ENCODE results near the gene TBX5. TPM values are rescaled to one million over a fixed set of nuclear protein-coding genes. Genes with fewer than 3 reads are reported as not detected.

TBX5 gene
- total and polyA plus RNA-seq, 9 of the 15 experiments (the other 6 are each of a cell fraction or from before 2014, with no cell fraction given) = not detected

- no peak overlapping the region for H3K9ac ChIP-seq (ENCODE audit: insufficient read depth in 1 of 2, low read depth in 2 of 2, low read length in 2 of 2)
- H4K20me1 ChIP-seq (replicated peaks; ENCODE audit: control insufficient read depth, insufficient read depth, low read length) = no peaks in the 10 kb centered on the region; the same call in 1 of the 2 replicates
- WGBS (ENCODE audit: insufficient coverage, low coverage, missing lambda C conversion rate) = 13% methylated on average over 45 of the region's 53 CpGs
- H3K36me3 ChIP-seq (ENCODE audit: control insufficient read depth, insufficient read depth, low read length) = no peaks in the 10 kb centered on the region
- H3K4me1 ChIP-seq (replicated peaks in 1 of 2; ENCODE audit: control insufficient read depth in 2 of 2, insufficient read depth in 2 of 2, low read length in 2 of 2) = peaks cover 0 to 16% of the 10 kb centered on the region in 2 experiments; a peak in 2 of 5 replicates
- TF ChIP-seq, protein P1, sequence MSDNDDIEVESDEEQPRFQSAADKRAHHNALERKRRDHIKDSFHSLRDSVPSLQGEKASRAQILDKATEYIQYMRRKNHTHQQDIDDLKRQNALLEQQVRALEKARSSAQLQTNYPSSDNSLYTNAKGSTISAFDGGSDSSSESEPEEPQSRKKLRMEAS (CRISPR knock-in tag; IDR thresholded peaks at IDR 0.05) = no peak
- TF ChIP-seq ZNF311 (CRISPR knock-in tag; IDR thresholded peaks at IDR 0.05) = no peak
- TF ChIP-seq ZNF561 (CRISPR knock-in tag; conservative IDR thresholded peaks at IDR 0.05) = no peak
- no peak for TF ChIP-seq SPI1 (IDR thresholded peaks at IDR 0.05; ENCODE audit: borderline replicate concordance, low read depth, low read length)
- TF ChIP-seq NCOA6 (IDR thresholded peaks at IDR 0.05) = no peak
- TF ChIP-seq ZNF655 (CRISPR knock-in tag; IDR thresholded peaks at IDR 0.05) = no peak
- no peak for TF ChIP-seq ELK1 (CRISPR knock-in tag; IDR thresholded peaks at IDR 0.05)
- no peak for TF ChIP-seq TAF7 (tag; IDR thresholded peaks at IDR 0.05)
- TF ChIP-seq RHOXF2B (CRISPR knock-in tag; conservative IDR thresholded peaks at IDR 0.05) = no peak
- TF ChIP-seq CGGBP1 (CRISPR knock-in tag; IDR thresholded peaks at IDR 0.05) = no peak
- no peak for TF ChIP-seq KHSRP (IDR thresholded peaks at IDR 0.05)
- TF ChIP-seq TEAD4 (IDR thresholded peaks at IDR 0.05; ENCODE audit: low read length) = no peak
- TF ChIP-seq TEAD4 (CRISPR knock-in tag; IDR thresholded peaks at IDR 0.05; ENCODE audit: borderline replicate concordance) = no peak
- no peak for TF ChIP-seq PHB2 (IDR thresholded peaks at IDR 0.05; ENCODE audit: low read depth)
- TF ChIP-seq ZNF780A (CRISPR knock-in tag; IDR thresholded peaks at IDR 0.05) = no peak
- TF ChIP-seq GABPB1 (CRISPR knock-in tag; IDR thresholded peaks at IDR 0.05) = no peak
- TF ChIP-seq HMGN3 (IDR thresholded peaks at IDR 0.05; ENCODE audit: borderline replicate concordance, extremely low read depth, insufficient read length, low read depth, low read length) = no peak
- no peak for DNase-seq (ENCODE audit: extremely low read depth in 1 of 4, low spot score in 3 of 4)
- no peak overlapping the region for H3K27ac ChIP-seq (ENCODE audit: extremely low read depth, low read depth, low read length)
- H2AFZ ChIP-seq (ENCODE audit: low read depth, low read length) = no peak overlapping the region
- H3K27me3 ChIP-seq (ENCODE audit: control insufficient read depth in 2 of 2, insufficient read depth in 2 of 2, low read length in 2 of 2) = peaks cover 34 to 80% of the 10 kb centered on the region in 2 experiments; a peak in 4 of 5 replicates
- no peak overlapping the region for H3K4me2 ChIP-seq (ENCODE audit: insufficient read depth, low read length)
- ChIA-PET CTCF (ENCODE audit: low intra/inter-chr PET ratio) (no interaction called here), POLR2A (no interaction called here)
- FAIRE-seq = no peak
- no peak overlapping the region for H3K4me3 ChIP-seq
- ATAC-seq = no peak
- peaks cover 3% of the 10 kb centered on the region for H3K9me1 ChIP-seq (ENCODE audit: control insufficient read depth, insufficient read depth, low read length)
- no TSS peak for BruUV-seq (replicated peaks)
- no peaks in the 10 kb centered on the region for H3K9me3 ChIP-seq (replicated peaks; ENCODE audit: control insufficient read depth, insufficient read depth, low read depth, low read length)
- in situ Hi-C loops (cut with MboI) (no loop called here), intact Hi-C loops (cut with micrococcal nuclease) (no loop called here)
- H3K79me2 ChIP-seq (ENCODE audit: control insufficient read depth, insufficient read depth, low read length) = no peaks in the 10 kb centered on the region
These were observed 37.9 kb upstream of the TBX5 start for GRCh38 chr12:114443607-114444421.
